T-helper 1 cell (primary cell): ENCODE results near the gene PDLIM4.

Experiments
- DNase-seq, 5 donors: peaks; one replicate each; pipeline ENCODE4 v3.0.0-alpha.2; 2012 to 2020

Gene PDLIM4

GRCh38 chr5:132254321-132254977 is 3.0 kb upstream of the PDLIM4 start:
- DNase-seq, result no peak

- DNase-seq, result no peak
Observed at GRCh38 chr5:132256086-132256782, 1.3 kb upstream of the PDLIM4 start.

DNA sequence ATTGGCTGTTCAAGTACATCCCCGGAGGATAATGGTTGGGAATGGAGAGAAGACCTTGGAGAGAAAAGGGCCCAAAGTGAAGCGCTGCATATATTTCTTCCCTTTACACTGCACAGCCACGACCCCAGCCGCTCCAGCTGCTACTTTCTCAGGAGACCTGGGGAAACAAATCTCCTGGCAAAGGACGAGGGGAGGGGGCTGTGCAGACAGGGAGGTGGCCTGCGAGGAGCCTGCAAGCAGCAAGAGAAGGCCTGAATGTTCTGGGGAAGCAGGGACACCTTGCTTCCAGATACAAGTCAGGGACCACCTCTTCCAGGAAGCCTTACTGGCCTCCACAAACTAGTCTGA is 739 bp upstream of the PDLIM4 start:
- no peak for DNase-seq

DNA sequence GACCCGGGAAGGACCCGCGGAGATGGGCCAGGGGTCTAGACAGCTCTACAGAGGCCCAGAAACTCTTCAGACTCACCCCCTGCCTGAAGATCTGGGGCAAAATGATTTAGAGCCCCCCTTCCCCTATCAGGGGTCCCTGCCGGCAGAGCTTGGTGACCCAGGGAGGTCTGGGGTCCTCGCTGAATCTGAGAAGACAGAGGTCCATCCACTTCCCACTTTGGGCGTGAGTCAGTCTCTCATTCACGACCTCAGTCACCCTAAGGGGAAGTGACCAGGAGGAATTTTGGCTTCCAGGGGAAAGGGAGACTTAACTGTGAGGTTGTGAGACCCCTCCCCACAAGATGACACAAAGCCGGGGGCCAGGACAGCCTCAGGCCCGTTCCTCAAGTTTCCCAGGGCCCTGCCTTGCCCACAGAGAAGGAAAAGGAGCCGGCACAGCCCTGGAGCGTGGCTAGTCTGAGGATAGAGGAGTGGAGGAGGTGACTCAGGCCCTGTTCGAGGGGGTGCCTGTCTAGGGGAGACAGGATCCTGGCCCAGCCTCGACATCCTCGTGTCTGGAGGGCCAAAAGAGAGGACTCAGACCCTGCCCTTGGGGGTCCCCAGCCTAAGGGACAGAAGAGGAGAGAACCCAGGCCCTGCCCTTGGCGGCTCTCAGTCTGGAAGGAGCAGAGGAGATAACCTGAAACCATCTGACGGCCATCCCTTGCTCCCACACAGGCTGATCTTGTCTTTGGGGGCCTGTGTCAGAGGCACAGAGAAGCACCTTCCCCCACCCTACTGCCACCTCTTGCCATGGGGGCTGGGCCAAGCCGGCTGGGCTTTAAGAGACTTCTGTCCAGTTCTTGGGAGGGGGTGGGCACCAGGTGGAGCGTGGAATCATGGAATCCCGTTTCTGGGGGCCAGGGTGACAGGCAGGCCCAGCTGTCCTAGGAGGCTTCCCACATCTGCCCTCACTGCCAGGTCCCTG is 889 bp downstream of the PDLIM4 start:
- DNase-seq, result no peak

DNA sequence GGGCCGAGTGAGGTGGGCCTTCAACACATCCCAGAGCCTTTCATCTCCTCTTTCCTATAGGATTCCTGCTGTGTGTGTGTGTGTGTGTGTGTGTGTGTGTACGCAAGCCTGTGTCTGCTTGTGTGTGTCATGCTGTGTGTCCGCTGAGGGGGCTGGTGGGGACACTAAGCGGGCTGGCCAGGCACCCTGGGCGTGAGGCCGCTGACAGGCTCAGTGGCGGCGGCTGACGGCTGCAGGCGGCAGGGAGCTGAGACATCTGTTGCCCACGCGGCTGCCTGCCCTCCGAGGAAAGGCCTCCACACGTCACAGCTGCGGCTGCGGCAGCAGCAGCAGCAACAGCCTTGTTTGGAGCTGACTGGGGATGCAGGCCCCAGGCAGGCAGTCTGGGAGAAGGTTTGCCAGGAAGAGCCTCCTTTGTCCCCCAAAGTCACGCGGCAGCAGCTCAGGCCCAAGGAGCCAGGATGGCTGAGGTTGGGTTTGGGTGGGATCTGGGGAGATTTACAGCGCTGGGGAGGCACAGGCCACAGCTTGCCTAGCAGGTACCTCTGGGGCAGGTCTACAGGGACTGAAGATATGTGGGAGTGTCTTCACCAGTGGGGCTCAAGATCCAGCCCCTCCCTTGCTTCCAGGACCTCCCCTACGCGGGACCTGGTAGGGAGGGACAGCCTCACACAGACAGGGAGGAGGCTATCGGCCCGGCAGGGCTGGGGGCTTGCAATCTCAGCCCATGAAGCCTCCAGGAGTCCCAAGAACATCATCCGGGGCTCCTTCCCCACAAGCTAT is 1.8 kb downstream of the PDLIM4 start:
- no peak for DNase-seq

GRCh38 chr5:132260051-132260450 is 2.6 kb downstream of the PDLIM4 start:
- no peak for DNase-seq

GRCh38 chr5:132260714-132261551 is 3.4 kb downstream of the PDLIM4 start:
- DNase-seq, result no peak

- no peak for DNase-seq
Observed at GRCh38 chr5:132261881-132262845, 4.7 kb downstream of the PDLIM4 start.

DNA sequence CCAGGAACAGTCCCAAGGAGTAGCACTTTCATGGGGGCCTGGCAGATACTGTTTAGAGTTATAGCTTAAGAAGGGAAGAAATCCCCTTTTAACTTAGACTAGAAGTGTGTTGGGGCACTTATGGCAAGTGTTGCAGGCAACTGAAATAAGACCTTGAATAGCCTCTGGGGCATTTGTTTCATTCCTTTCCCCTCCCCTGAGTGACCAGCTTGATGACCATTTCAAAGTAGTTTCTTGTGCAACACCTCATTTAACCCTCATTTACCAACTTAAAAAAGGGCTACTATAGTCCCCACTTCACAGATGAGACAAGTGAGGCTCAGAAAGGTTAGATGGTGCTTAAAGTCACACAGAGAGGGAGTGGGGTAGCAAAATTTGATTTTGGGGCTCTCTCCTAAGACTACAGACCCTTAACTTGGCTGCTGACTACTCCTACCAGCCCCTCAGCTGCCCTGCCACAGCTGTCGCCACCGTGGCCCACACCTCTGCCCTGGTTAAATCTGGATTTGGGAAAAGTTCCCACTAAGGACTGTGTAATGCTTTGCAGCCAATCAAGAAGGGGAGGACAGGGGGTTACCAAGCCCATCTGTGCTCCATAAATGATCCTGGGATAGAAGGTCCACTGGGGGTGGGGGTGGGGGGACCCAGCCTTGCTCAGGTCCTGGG is 5.5 kb downstream of the PDLIM4 start:
- no peak for DNase-seq

DNA sequence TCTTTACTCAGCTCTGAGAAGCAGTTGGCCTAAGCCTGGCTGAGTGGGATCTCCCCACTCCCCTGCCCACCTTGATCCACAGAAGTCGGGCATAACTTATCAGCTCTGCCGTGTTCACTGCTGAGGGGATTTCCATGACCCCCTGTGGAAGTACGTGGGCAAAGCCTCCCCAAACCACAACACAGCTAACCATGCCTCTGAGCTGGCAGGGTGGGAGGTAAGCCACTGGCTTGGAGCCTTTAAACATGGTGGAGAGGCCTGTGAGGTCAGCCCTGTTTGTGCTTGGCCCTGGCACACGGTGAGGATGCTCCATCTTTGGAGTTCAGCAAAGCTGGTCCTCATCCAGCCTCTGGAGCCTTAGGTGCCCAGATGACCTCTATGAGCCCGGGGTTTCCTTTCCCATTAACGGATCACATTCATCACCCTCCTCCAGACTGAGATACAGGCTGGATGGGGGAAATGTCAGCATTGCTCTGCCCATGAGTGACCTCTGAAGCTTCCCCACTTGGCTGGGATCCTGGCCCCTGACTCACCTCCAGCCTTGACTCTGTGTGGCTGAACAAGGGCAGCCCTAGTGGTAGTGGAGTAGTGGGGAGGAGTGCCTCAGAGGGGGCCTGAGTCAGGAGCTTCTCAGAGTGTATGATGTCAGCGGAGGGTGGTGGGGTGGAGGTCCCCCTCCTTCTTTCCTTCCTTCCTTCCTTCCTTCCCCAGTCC is 6.2 kb downstream of the PDLIM4 start:
- no peak for DNase-seq

- no peak for DNase-seq
Observed at GRCh38 chr5:132264546-132265335, 7.2 kb downstream of the PDLIM4 start.

DNA sequence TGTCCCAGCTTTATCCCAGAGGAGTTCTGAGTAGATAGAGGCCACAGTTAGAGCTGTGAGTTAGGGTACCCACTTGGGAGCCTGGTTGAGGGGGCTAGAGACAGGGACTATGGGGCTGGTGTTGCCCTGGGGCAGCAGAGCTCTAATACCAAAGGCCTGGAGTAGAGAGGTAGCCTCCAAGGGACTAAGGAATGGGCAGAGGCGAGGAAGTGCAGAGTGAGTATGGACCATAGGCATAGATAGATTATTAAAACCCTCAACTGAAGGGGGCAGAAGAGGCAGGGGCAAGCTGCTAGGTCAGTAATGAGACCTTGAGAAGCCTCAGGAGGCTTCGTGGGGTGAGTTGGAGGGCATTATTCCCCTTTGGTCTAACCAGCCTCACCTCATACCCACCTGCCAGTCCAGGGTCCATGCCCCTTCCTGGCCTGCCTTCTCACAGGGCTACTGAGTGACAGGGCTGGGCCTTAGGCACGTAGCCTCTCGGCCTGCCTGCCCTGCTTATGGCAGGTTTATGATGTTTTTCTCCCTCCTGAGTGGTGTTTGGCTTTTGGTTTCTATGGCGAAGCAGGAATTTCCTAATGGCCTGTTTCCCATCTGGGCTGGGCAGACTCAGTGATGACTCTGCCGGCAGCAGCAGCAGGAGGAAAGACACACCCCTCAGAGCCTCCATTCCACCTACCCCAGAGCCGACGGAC is 8.0 kb downstream of the PDLIM4 start:
- DNase-seq, result no peak

DNA sequence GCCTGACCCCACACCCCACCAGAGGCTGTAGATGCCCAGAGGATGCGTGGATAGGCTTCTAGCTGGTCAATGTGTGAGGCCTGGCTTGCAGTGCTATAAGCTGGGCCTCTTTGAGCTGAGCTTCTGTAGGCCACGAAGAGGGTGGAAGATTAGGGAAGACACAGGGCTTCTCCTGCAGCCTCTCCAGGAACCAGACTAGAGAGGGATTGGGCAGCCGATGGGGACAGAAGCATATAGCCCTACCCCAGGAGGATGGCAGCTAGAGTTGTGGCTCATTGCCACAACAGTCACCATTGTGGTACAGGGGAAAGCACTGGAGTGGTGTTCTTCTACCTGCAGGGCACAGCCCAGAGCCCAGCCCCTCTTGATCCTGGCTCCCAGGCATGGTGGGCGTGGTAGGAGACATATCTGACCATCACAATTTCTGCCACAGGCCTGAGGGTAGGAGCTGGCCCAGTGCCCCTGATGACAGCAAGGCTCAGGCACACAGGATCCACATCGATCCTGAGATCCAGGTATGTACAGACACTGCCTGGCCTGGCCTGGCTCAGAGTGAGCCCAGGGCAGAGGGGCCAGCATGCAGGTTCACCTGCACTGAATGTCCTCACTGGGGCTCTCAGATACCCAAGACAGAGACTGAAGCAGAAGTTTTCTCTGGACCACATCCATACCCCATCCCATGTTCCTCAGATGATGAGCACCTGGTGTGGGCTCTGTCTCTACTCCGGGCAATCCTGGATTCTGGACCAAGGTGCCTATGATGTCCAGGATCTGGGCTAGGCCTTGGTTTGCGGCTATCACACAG is 8.7 kb downstream of the PDLIM4 start:
- no peak for DNase-seq

- no peak for DNase-seq
Observed at GRCh38 chr5:132266836-132267160, 9.3 kb downstream of the PDLIM4 start.

DNA sequence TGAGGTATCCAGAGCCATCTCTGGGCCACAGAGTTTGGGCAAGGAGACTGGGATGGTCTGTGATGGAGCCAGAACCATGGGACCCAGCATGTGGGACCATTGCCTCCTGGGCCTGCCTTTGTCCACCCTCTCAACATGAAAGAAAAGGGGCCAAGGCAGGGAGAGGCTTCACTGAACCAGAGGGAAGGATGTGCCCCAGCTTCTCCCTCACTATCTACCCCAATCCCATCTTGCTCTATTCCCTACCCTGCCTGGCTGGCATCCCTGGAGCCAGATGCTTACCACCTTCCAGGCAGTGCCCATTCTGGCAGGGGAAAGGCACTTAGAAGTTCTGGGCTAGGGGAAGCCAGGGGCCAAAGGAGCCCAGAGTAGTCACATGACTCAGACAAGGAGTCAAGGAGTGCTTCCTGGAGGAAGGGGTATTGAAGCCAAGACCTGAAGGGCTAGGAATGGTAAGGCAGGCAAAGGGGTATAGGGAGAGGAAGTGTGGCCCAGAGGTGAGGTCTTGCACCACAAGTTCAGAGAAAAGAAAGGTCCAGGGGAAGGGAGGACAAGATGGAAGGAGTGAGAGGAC is 9.8 kb downstream of the PDLIM4 start:
- DNase-seq, result no peak

DNA sequence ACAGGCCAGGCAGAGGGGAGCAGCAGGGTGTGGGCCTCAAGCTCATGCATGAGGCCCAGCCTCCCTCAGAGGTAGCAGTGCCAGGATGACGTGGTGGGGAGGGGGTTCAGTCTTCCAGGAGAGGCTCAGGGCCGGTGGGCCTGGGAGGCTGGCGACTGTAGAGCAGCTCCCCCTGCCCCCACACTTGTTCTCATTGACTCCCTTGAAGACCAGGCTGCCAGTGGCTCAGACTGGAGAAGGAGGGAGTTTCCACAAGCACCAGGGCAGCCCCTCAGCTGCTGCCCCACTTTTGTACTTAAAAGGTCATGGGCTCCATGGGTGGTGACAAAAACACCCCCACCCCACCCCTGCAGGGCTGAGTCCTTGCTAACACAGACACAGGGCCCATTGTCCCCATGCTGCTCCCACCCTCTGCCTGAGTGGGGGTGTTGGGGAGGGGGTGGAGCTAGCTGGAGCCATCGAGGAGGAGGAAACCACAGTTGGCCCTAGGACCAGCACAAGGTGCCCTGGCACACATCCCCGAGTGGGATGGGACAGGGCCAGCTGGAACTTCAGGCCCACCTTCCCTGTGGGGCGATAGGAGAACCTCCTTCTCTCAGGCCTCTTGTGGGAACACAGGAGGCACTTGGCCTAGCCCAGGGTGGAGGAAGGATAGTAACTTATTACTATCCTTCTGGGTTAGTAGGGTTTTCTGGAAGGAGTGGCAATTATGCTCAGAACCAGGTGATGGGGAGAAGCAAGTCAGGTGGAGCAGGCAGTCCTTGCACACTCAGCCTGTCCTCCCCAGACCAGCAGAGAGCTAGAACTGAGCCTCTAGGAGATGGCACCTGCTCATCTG is 10.7 kb downstream of the PDLIM4 start:
- no peak for DNase-seq
